ENCODE data around the gene TP53I11. TPM values are rescaled to one million over a fixed set of nuclear protein-coding genes. Genes with fewer than 3 reads are reported as not detected.

TP53I11 gene
- total RNA-seq, 1 experiment from 2014 or later, result 17.7 TPM

- BruUV-seq (replicated peaks), result no TSS peak
- no peak overlapping the region for H3K4me3 Mint-ChIP-seq (ENCODE audit: unreplicated experiment)
- no peak overlapping the region for H3K27ac Mint-ChIP-seq (ENCODE audit: low read depth, unreplicated experiment)
- no peaks in the 10 kb centered on the region for H3K4me1 Mint-ChIP-seq (ENCODE audit: insufficient read depth, unreplicated experiment)
- H3K27me3 Mint-ChIP-seq (ENCODE audit: insufficient read depth, unreplicated experiment), result peaks cover 18% of the 10 kb centered on the region
- ChIA-PET POLR2A (no interaction called here), CTCF (interaction anchor here (0.6 to 1.8 kb wide), 4 partner anchors 21 to 621 kb away, joined by 3 to 4 read pairs (median 4); no protein-coding TSS in a partner anchor)
- TF ChIP-seq CTCF (IDR thresholded peaks at IDR 0.05; ENCODE audit: unreplicated experiment), result no peak
- intact Hi-C loops (cut with micrococcal nuclease), result no loop called here
- no peaks in the 10 kb centered on the region for H3K9me3 Mint-ChIP-seq (ENCODE audit: unreplicated experiment)
- H3K36me3 Mint-ChIP-seq (ENCODE audit: insufficient read depth, unreplicated experiment), result peaks cover 4% of the 10 kb centered on the region
- no peak for DNase-seq (ENCODE audit: unreplicated experiment)
Observed at GRCh38 chr11:44906649-44907048, 44.0 kb downstream of the TP53I11 start.

DNA sequence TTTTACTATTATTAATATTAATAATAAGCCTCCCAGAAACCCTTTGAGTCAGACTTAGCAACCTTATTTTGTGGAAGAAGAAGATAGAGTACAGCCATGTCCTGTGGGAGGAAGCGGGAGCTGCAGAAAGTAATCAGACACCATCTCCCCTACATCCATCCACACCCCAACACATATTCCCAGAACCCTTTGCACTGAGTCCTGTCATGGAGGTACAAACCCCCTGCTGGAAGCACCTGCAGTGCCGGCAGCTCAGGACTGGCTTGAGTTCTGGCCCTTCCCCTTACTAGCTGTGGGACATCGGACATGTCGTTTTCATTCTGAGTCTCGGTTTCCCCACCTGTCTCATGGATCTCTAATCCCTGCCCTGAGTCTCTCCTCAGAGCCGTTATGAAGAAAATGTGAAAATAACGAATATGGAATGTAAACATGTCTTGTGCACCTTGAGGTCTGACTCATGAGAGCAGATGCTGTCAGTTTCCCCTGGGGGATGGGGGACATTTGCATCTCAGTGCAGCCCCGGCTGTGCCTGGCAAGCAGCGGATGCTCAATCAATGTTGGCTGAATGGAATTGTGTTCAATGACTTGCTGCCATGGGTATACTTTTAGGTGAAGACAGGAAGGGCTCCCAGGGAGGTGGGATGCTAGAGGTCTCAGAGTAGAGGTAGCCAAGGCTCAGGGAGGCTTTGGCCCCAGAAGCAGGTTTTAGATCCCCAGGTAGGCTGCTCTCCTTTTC, 45.4 kb downstream of the TP53I11 start:
- intact Hi-C loops (cut with micrococcal nuclease), result no loop called here

GRCh38 chr11:44904261-44905020, 46.2 kb downstream of the TP53I11 start:
- BruUV-seq (replicated peaks), result no TSS peak
- TF ChIP-seq CTCF (IDR thresholded peaks at IDR 0.05; ENCODE audit: unreplicated experiment), result no peak
- intact Hi-C loops (cut with micrococcal nuclease), result no loop called here
- Mint-ChIP-seq H3K4me1 (ENCODE audit: insufficient read depth, unreplicated experiment) (no peaks in the 10 kb centered on the region), H3K27ac (ENCODE audit: low read depth, unreplicated experiment) (no peak overlapping the region), H3K9me3 (ENCODE audit: unreplicated experiment) (no peaks in the 10 kb centered on the region), H3K4me3 (ENCODE audit: unreplicated experiment) (no peak overlapping the region), H3K36me3 (ENCODE audit: insufficient read depth, unreplicated experiment) (no peaks in the 10 kb centered on the region), H3K27me3 (ENCODE audit: insufficient read depth, unreplicated experiment) (peaks cover 18% of the 10 kb centered on the region)
- CTCF ChIA-PET, result interaction anchor here (0.6 to 1.4 kb wide), 2 partner anchors 10 to 14 kb away, joined by 3 read pairs; no protein-coding TSS in a partner anchor
- DNase-seq (ENCODE audit: unreplicated experiment), result no peak
- POLR2A ChIA-PET, result no interaction called here

More for the DNA sequence above, 45.4 kb downstream of the TP53I11 start:
- CTCF ChIA-PET, result interaction anchor here (0.6 kb wide), 1 partner anchor 15 kb away, joined by 3 read pairs; no protein-coding TSS in a partner anchor
- Mint-ChIP-seq H3K4me1 (ENCODE audit: insufficient read depth, unreplicated experiment) (no peaks in the 10 kb centered on the region), H3K27ac (ENCODE audit: low read depth, unreplicated experiment) (no peak overlapping the region), H3K36me3 (ENCODE audit: insufficient read depth, unreplicated experiment) (no peaks in the 10 kb centered on the region), H3K9me3 (ENCODE audit: unreplicated experiment) (no peaks in the 10 kb centered on the region), H3K27me3 (ENCODE audit: insufficient read depth, unreplicated experiment) (peaks cover 18% of the 10 kb centered on the region), H3K4me3 (ENCODE audit: unreplicated experiment) (no peak overlapping the region)
- no TSS peak for BruUV-seq (replicated peaks)
- DNase-seq (ENCODE audit: unreplicated experiment), result no peak
- POLR2A ChIA-PET, result no interaction called here
- no peak for TF ChIP-seq CTCF (IDR thresholded peaks at IDR 0.05; ENCODE audit: unreplicated experiment)

GRCh38 chr11:44903518-44903917, 47.2 kb downstream of the TP53I11 start:
- intact Hi-C loops (cut with micrococcal nuclease), result no loop called here
- Mint-ChIP-seq H3K4me1 (ENCODE audit: insufficient read depth, unreplicated experiment) (no peaks in the 10 kb centered on the region), H3K9me3 (ENCODE audit: unreplicated experiment) (no peaks in the 10 kb centered on the region), H3K4me3 (ENCODE audit: unreplicated experiment) (no peak overlapping the region), H3K36me3 (ENCODE audit: insufficient read depth, unreplicated experiment) (no peaks in the 10 kb centered on the region), H3K27ac (ENCODE audit: low read depth, unreplicated experiment) (no peak overlapping the region), H3K27me3 (ENCODE audit: insufficient read depth, unreplicated experiment) (peaks cover 18% of the 10 kb centered on the region)
- no peak for DNase-seq (ENCODE audit: unreplicated experiment)
- ChIA-PET POLR2A (no interaction called here), CTCF (interaction anchor here (1.4 kb wide), 1 partner anchor 9 kb away, joined by 3 read pairs; no protein-coding TSS in a partner anchor)
- no TSS peak for BruUV-seq (replicated peaks)
- TF ChIP-seq CTCF (IDR thresholded peaks at IDR 0.05; ENCODE audit: unreplicated experiment), result no peak

Measured in MCF 10A (cell line).